B cell (primary cell): ENCODE results near the gene SUN3. TPM values are rescaled to one million over a fixed set of nuclear protein-coding genes. Genes with fewer than 3 reads are reported as not detected.

Experiments
- ATAC-seq: fragments of 200-7000 bp; cut with Tn5 transposase; one replicate; pipeline ENCODE4 v1.10.0; 2021; ENCODE audit warnings: low read depth, mild to moderate bottlenecking, moderate number of reproducible peaks, moderate library complexity
- CTCF ChIA-PET: fragments of 350-600 bp; sonication (Branson Sonifier 250); formaldehyde crosslinking; loops from one replicate; lab custom pipeline; 2021; ENCODE audit warnings: antibody characterized with exemption, inconsistent platforms; lab: Charles Lee
- POLR2A ChIA-PET: fragments of 350-600 bp; sonication (Branson Sonifier 250); formaldehyde crosslinking; loops from one replicate; lab custom pipeline; 2021; ENCODE audit warnings: antibody characterized with exemption; lab: Charles Lee
- DNase-seq: peaks from one replicate; pipeline ENCODE4 v3.0.0; 2013
- H2AFZ ChIP-seq: 2 replicates; pipeline ENCODE4 v1.6.1; 2012; ENCODE audit warnings: mild to moderate bottlenecking, low read depth, low read length; ENCODE audit not compliant: insufficient read depth, poor library complexity, severe bottlenecking
- H3K27ac ChIP-seq, 2 donors: 1 replicate in 1 of 2; 2 replicates in 1 of 2; pipeline ENCODE4 v1.5.1; 2012 to 2013; ENCODE audit warnings: low read length in 2 of 2, mild to moderate bottlenecking in 2 of 2, moderate library complexity in 1 of 2
- H3K27me3 ChIP-seq, 4 experiments: fragments of 200-600 bp in 1 of 4; sonication (generic) in 1 of 4; replicated peaks in 1 of 4; 1 replicate in 2 of 4; 2 replicates in 2 of 4; pipeline versions ENCODE4 v1.6.1 to v1.7.0; 2013 to 2016; ENCODE audit warnings: low read length in 3 of 4, mild to moderate bottlenecking in 2 of 4, mixed read lengths in 1 of 4, moderate library complexity in 1 of 4; ENCODE audit not compliant: insufficient read depth in 4 of 4, control insufficient read depth in 3 of 4; ENCODE audit errors: control extremely low read depth in 1 of 4
- H3K36me3 ChIP-seq, 2 experiments: replicated peaks in 1 of 2; 1 replicate in 1 of 2; 2 replicates in 1 of 2; pipeline versions ENCODE4 v1.6.1 to v1.7.1; 2013; ENCODE audit warnings: low read length in 1 of 2; ENCODE audit not compliant: insufficient read depth in 2 of 2, control insufficient read depth in 1 of 2; ENCODE audit errors: control extremely low read depth in 1 of 2, extremely low read depth in 1 of 2
- H3K4me1 ChIP-seq, 2 donors: fragments of 200-600 bp in 1 of 2; sonication (generic) in 1 of 2; 1 replicate in 1 of 2; 2 replicates in 1 of 2; pipeline versions ENCODE4 v1.5.1 to v1.6.1; 2013 to 2017; ENCODE audit warnings: low read length in 2 of 2; ENCODE audit not compliant: control insufficient read depth in 2 of 2, insufficient read depth in 2 of 2
- H3K4me2 ChIP-seq: replicated peaks from 2 replicates; pipeline ENCODE3; 2012; ENCODE audit warnings: mild to moderate bottlenecking, low read depth, low read length; ENCODE audit not compliant: poor library complexity, severe bottlenecking
- H3K4me3 ChIP-seq, 5 experiments: fragments of 200-600 bp in 1 of 5; sonication (generic) in 1 of 5; 1 replicate in 3 of 5; 2 replicates in 2 of 5; pipeline versions ENCODE4 v1.5.1 to v1.7.0; 2011 to 2016; ENCODE audit warnings: low read length in 4 of 5, mild to moderate bottlenecking in 4 of 5, low read depth in 2 of 5, control low read depth in 1 of 5, moderate library complexity in 1 of 5; ENCODE audit not compliant: insufficient read depth in 1 of 5; ENCODE audit errors: control extremely low read depth in 1 of 5, extremely low read depth in 1 of 5
- H3K79me2 ChIP-seq: fragments of 200-600 bp; sonication (generic); one replicate; pipeline ENCODE4 v1.6.0; 2016; ENCODE audit warnings: low read length; ENCODE audit not compliant: control insufficient read depth, insufficient read depth
- H3K9ac ChIP-seq: fragments of 200-600 bp; sonication (generic); 2 replicates; pipeline ENCODE4 v1.6.1; 2017; ENCODE audit warnings: mild to moderate bottlenecking, low read length, moderate library complexity
- H3K9me3 ChIP-seq, 3 donors: one replicate each; pipeline versions ENCODE4 v1.6.1 to v1.7.1; 2013; ENCODE audit warnings: low read length in 2 of 3; ENCODE audit not compliant: control insufficient read depth in 2 of 3, insufficient read depth in 1 of 3; ENCODE audit errors: control extremely low read depth in 1 of 3
- H4K20me1 ChIP-seq: 2 replicates; pipeline ENCODE4 v1.6.0; 2012; ENCODE audit warnings: mild to moderate bottlenecking, low read length; ENCODE audit not compliant: insufficient read depth, control insufficient read depth, poor library complexity, severe bottlenecking
- H3K27ac Mint-ChIP-seq: one replicate; pipeline ENCODE4 v1.8.0; 2021; ENCODE audit warnings: mixed read lengths
- H3K27me3 Mint-ChIP-seq: one replicate; pipeline ENCODE4 v1.8.0; 2021; ENCODE audit warnings: mixed read lengths
- H3K4me1 Mint-ChIP-seq: one replicate; pipeline ENCODE4 v1.8.0; 2021; ENCODE audit warnings: mixed read lengths
- H3K4me3 Mint-ChIP-seq: one replicate; pipeline ENCODE4 v1.8.0; 2021; ENCODE audit warnings: mixed read lengths
- H3K9me3 Mint-ChIP-seq: one replicate; pipeline ENCODE4 v1.8.0; 2022; ENCODE audit warnings: mixed read lengths; ENCODE audit not compliant: insufficient read depth
- CTCF ChIP-seq: fragments of 200-600 bp; IDR thresholded peaks from one replicate; pipeline ENCODE4 v1.8.0; 2022; ENCODE audit warnings: antibody characterized with exemption, mild to moderate bottlenecking
- EZH2 ChIP-seq: IDR thresholded peaks from 2 replicates; pipeline ENCODE4 v1.6.1; 2012; ENCODE audit warnings: borderline replicate concordance, low read depth, mild to moderate bottlenecking, moderate library complexity, low read length; ENCODE audit not compliant: insufficient read depth, poor library complexity, severe bottlenecking
- WGBS: methylation state at CpG from one replicate; pipeline ENCODE4 v1.1.5; 2013; ENCODE audit warnings: missing lambda C conversion rate; ENCODE audit not compliant: insufficient coverage; 5-methylcytosine and 5-hydroxymethylcytosine counted together
- intact Hi-C: fragments of 100-400 bp; cut with micrococcal nuclease; formaldehyde crosslinking; loops from one replicate; pipeline ENCODE4 v1.10.0; 2022
- polyA plus RNA-seq: library from polyadenylated mRNA; depleted of rRNA; stranded (reverse); fragments of >200 nt; gene quantifications from 2 replicates; pipeline ENCODE4 v1.2.3, GENCODE V29; 2012
- total RNA-seq, 2 donors: library from RNA; stranded (reverse); fragments of 120-200 nt in 1 of 2; gene quantifications; 1 replicate in 1 of 2; 2 replicates in 1 of 2; pipeline versions ENCODE4 v1.2.3 to v1.2.4, GENCODE V29; 2013 to 2022

SUN3 gene
- total and polyA plus RNA-seq, 2 donors (not counting 1 experiment from before 2014, with no cell fraction given): not detected

DNA sequence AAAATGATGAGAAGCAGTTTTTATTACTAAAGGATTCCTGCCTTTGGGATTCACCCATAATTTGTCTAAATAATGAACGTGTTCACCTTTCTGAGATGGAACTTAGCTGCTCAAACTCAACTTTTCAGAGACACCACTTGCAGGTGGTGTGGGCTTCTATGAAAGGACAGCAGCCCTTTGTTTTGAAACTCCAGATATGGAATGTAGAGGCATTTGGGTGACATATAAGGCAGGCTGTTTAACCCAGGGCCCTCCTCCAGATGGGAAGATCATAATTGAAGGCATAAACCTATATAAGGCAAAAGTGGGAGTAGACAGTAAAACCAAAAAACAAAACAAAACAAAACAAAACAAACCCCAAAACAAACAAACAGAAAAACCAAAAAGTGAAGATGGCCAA, 37.6 kb downstream of the SUN3 start:
- intact Hi-C loops: loop anchor here (1.0 kb wide), 5 partner anchors 12 to 119 kb away; partner anchors contain the start of genes C7orf57 and HUS1
- H3K9me3 ChIP-seq: no peaks in the 10 kb centered on the region
- peak overlapping the region; percentile 60 to 82 for H3K27ac ChIP-seq
- peaks cover 9 to 12% of the 10 kb centered on the region in 2 donors for H3K4me1 ChIP-seq
- DNase-seq (no peak), ATAC-seq (no peak)
- peaks cover 12% of the 10 kb centered on the region for H3K4me1 Mint-ChIP-seq
- no peaks in the 10 kb centered on the region for H3K27me3 ChIP-seq
- H3K4me2 ChIP-seq: peak overlapping the region; percentile 81
- peak overlapping the region; percentile 99 for H2AFZ ChIP-seq
- WGBS: no CpG with 5 or more reads among the region's 1 CpG
- H4K20me1 ChIP-seq: no peaks in the 10 kb centered on the region
- H3K4me3 ChIP-seq: peak overlapping the region in 2 of 5 experiments; percentile 67 to 86
- no peaks in the 10 kb centered on the region for H3K79me2 ChIP-seq
- H3K27ac Mint-ChIP-seq: peak overlapping the region; percentile 88
- peak overlapping the region; percentile 80 for H3K9ac ChIP-seq
- H3K9me3 Mint-ChIP-seq: no peaks in the 10 kb centered on the region
- ChIA-PET CTCF (interaction anchor here (0.6 to 4.7 kb wide), 24 partner anchors 9 to 725 kb away, joined by 3 to 229 read pairs (median 6); partner anchors contain the start of genes HUS1 and UPP1), POLR2A (interaction anchor here (0.5 to 1.3 kb wide), 6 partner anchors 9 to 128 kb away, joined by 3 to 6 read pairs (median 5); partner anchors contain the start of gene UPP1)
- peak overlapping the region; percentile 96 for H3K4me3 Mint-ChIP-seq
- no peaks in the 10 kb centered on the region for H3K36me3 ChIP-seq
- no peaks in the 10 kb centered on the region for H3K27me3 Mint-ChIP-seq
- TF ChIP-seq CTCF (no peak), EZH2 (no peak)

DNA sequence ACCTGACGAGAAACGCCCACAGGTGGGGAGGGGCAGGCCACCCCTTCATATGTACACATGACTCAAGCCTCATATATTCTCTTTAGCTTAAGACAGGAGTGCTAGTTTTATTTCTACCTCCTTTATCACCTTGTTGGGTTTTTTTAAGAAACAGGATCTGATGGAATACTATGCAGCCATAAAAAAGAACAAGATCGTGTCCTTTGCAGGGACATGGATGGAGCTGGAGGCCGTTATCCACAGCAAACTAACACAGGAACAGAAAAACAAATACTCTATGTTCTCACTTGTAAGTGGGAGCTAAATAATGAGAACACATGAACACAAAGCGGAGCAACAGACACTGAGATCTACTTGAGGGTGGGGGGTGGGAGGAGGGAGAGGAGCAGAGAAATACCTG, 38.3 kb downstream of the SUN3 start:
- no peak overlapping the region for H3K9ac ChIP-seq
- H3K4me2 ChIP-seq: no peak overlapping the region
- CTCF ChIA-PET: interaction anchor here (0.6 to 4.7 kb wide), 13 partner anchors 10 to 724 kb away, joined by 3 to 229 read pairs (median 6); partner anchors contain the start of genes HUS1 and UPP1
- no peaks in the 10 kb centered on the region for H3K79me2 ChIP-seq
- no peaks in the 10 kb centered on the region for H4K20me1 ChIP-seq
- ATAC-seq: no peak
- H3K4me1 Mint-ChIP-seq: peaks cover 12% of the 10 kb centered on the region
- no peaks in the 10 kb centered on the region for H3K27me3 Mint-ChIP-seq
- H3K9me3 Mint-ChIP-seq: no peaks in the 10 kb centered on the region
- H3K27ac ChIP-seq: no peak overlapping the region
- TF ChIP-seq CTCF (no peak), EZH2 (no peak)
- H3K4me1 ChIP-seq: peaks cover 9 to 12% of the 10 kb centered on the region in 2 donors
- no CpG with 5 or more reads among the region's 5 CpGs for WGBS
- H3K4me3 Mint-ChIP-seq: no peak overlapping the region
- no peak overlapping the region for H3K4me3 ChIP-seq
- H2AFZ ChIP-seq: no peak overlapping the region
- no peaks in the 10 kb centered on the region for H3K27me3 ChIP-seq
- intact Hi-C loops: no loop called here
- no peak for DNase-seq
- no peaks in the 10 kb centered on the region for H3K9me3 ChIP-seq
- H3K27ac Mint-ChIP-seq: no peak overlapping the region
- no peaks in the 10 kb centered on the region for H3K36me3 ChIP-seq
- POLR2A ChIA-PET: no interaction called here
